HG03565 (cell line): ENCODE measurements around the gene TRIM29.

Experiments
- ATAC-seq: cut with Tn5 transposase; IDR thresholded peaks from one replicate; pipeline ENCODE4 v1.9.1; 2021; ENCODE audit warnings: mild to moderate bottlenecking, moderate library complexity; ENCODE audit not compliant: unreplicated experiment

TRIM29 gene

GRCh38 chr11:120102864-120103122, 35.1 kb downstream of the TRIM29 start:
- ATAC-seq = no peak

GRCh38 chr11:120102050-120102863, 35.7 kb downstream of the TRIM29 start:
- ATAC-seq = no peak

DNA sequence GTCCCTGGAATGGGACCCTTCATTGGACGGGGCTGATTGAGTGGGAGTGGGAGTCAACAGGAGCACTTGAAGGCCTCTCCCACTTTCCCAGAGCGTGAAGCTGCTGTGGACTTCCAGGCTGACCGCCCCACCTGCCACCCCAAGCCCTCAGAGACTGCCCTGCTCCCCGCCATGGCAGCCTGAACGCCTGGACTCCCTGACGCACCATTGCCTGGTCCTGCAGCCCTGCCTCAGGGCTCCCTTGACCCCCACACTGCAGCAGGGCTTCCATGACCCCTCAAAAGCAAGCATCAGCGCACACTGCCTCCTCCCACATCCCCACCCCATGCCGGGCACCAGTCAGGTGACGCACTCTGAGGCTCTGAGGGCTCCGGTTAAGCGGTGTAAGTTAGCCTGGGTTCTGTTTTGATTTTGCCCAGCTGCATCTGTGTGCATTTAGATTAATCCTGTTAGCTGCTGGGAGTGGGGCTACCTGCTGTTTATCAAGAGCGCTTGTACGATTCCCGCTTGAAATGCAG, 39.4 kb downstream of the TRIM29 start:
- no peak for ATAC-seq

- no peak for ATAC-seq
These were observed 40.1 kb downstream of the TRIM29 start for GRCh38 chr11:120097721-120098385.

DNA sequence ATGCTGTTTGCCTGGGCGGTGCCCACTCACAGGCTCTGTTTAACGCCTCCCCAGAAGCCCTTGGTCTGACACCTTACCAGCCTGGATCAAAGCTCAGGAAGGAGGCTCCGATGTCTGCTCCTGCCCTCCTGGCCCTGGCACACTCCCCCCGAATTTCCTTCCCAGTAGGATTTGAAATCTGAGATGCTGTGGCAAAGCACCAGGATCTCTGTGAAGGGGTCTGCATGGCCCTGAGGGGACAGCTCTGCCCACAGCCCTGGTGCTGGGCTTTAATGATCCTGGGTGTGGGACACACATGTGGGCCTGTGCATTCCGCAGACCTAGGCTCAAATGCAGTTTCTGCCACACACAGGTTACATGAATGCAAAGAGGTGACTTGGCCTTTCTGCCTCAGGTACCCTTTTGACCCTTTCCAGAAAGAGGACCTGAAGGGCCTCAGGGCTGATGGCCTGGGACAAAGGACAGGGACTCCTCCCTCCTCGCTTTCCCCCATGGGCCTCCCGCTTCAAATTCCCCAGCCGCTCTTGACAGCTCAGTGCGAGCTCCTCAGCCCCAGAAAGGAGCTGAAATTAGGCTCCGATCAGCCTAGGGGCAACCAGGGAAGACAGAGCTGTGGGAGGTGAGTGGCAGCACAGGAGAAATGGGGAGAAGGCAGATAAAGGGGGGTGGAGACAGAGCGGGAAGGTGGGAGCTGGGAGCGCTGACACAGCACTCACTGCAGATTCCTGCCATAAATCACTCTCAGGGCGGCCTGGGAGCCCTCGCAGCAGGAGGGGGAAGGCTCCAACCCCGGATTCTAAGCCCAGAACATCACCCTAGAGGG, 41.3 kb downstream of the TRIM29 start:
- no peak for ATAC-seq

- ATAC-seq = no peak
These were observed 42.4 kb downstream of the TRIM29 start for GRCh38 chr11:120095516-120095915.

DNA sequence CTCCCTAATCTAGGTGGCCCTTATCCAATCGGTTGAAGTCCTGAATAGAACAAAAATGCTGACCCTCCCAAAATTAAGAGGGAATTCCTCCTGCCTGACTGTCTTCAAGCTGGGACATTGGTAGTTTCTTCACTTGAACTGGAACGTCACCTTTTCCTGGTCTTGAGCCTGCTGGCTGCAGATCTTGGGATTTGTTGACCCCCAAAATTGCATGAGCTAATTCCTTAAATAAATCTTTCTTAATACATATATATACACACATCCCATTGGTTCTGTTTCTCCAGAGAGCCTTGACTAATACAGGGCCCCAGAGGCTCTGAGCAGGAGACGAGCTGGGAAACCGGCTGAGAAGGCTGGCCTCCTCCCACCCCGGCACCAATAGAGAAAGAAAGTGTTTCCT, 46.2 kb downstream of the TRIM29 start:
- no peak for ATAC-seq

DNA sequence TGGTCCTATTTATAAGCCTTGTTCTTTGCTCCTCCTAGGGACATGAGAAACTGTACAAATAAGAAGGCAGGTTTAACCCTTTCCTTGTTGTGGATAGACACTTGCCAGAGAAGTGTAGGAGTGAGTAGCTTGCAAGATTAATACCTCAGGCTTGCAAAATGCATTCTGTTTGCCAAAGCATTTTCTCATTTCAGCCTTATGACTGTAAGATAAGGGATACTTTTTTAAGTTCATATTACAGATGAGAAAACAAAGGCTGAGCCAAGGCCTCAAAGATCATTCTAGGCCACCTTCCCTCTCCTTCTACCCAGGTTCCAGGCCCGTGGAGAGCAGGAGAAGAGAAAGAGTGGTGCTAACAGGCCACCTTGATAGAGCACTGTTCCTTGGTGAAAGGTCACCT, 46.8 kb downstream of the TRIM29 start:
- no peak for ATAC-seq

GRCh38 chr11:120090411-120090810, 47.5 kb downstream of the TRIM29 start:
- ATAC-seq = no peak

- ATAC-seq = no peak
These were observed 48.6 kb downstream of the TRIM29 start for GRCh38 chr11:120089036-120090001.

DNA sequence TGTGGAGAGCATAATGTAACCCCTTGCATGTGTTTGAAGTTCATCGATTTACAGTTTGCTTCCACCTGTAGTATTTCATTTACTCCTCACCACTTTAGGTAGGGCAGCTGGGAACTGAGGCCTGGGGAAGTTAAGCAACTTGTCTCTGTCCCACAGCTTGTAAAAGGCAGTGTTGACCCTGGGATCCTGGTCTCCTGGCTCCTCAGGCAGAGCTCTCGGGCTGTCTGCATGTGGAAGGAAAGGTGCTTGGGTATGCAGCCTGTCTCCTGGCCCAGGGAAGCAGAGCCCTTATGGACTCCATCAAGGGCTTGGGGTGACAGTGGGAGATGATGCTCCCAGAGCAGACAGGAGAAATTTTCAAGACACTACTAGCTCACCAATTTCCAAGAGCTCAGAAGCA, 49.9 kb downstream of the TRIM29 start:
- no peak for ATAC-seq

GRCh38 chr11:120086651-120087050, 51.3 kb downstream of the TRIM29 start:
- ATAC-seq = no peak

- no peak for ATAC-seq
These were observed 57.9 kb downstream of the TRIM29 start for GRCh38 chr11:120079750-120080610.

GRCh38 chr11:120078397-120078796, 59.5 kb downstream of the TRIM29 start:
- no peak for ATAC-seq

GRCh38 chr11:120074076-120074475, 63.8 kb downstream of the TRIM29 start:
- ATAC-seq = no peak

DNA sequence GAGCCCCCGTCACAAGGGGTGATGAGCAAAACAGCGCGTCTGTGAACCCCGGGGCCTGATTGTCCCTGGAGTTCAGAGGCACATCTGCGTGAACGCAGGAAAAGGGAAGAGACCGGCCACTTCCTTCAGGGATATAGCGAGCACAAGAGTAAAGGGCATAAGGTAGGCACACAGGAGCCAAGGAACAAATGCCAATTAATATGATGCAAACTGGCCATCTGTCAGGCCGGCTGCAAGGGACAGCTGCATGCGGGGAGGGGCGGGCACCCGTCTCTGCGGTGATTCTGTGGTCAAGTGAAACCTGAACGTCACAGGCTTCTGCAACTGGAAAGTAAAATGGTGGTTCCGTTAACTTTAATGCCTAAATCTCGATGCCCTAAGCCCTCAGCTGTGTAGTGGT, 64.7 kb downstream of the TRIM29 start:
- ATAC-seq = no peak

- no peak for ATAC-seq
These were observed 69.8 kb downstream of the TRIM29 start for GRCh38 chr11:120068114-120068573.

DNA sequence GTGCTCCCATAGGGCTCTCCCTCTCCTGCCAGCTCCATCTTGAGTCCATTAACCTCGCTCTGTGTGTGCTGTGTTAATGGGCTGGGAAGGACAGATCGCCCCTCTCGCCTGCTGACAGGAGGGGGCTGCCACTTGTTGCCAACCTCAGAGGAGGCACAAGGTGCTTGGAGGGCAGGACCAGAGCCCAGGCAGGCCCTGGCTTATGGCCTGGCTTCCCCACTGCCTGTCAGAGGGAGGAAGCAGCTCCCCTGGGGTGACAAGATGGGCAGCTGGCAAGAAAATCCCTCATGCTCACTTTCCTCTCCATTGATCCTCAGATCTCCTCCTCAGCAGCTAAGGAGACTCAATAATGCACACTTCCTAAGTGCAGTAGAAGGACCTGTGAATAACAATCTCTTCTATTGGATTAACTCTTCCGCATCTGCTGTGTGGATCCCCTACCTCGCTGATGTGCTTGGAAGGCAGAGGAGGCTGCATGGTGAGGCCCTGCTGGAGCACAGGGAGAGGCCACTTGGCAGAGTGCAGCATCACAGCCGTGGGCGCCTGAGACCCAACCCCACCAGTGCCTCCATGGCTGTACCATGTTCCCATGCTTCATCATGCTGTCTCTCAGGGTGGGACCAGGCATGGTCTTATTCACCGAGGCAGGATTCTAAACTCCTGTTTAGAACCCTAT, 70.3 kb downstream of the TRIM29 start:
- no peak for ATAC-seq
